Stomach (tissue), 9 donors: Measurements from ENCODE around the gene TSEN54. TPM values are rescaled to one million over a fixed set of nuclear protein-coding genes. Genes with fewer than 3 reads are reported as not detected.
A peak's percentile ranks its signal among the peaks of the same experiment; 100 is the strongest.

Source experiments
- DNase-seq, 2 donors: peaks; one replicate each; pipeline versions ENCODE4 v3.0.0 to v3.0.0-alpha.2; 2013 to 2019
- H3K27ac ChIP-seq, 5 donors: fragments of 200-600 bp in 4 of 5; sonication (generic) in 4 of 5; one replicate each; pipeline ENCODE4 v1.5.1; 2013 to 2019; ENCODE audit warnings: mild to moderate bottlenecking in 1 of 5, moderate library complexity in 1 of 5
- H3K27me3 ChIP-seq, 3 donors: fragments of 200-600 bp; sonication (generic); one replicate each; pipeline ENCODE4 v1.5.1; 2017 to 2019; ENCODE audit warnings: mixed run types in 1 of 3
- H3K36me3 ChIP-seq, 4 donors: fragments of 200-600 bp; sonication (generic); 1 replicate in 3 of 4; 2 replicates in 1 of 4; pipeline ENCODE4 v1.5.1; 2016 to 2019
- H3K4me1 ChIP-seq, 4 donors: fragments of 200-600 bp; sonication (generic); one replicate each; pipeline ENCODE4 v1.5.1; 2016 to 2019
- H3K4me3 ChIP-seq, 4 donors: fragments of 200-600 bp; sonication (generic) in 3 of 4; one replicate each; pipeline ENCODE4 v1.5.1; 2016 to 2019; ENCODE audit warnings: mild to moderate bottlenecking in 1 of 4
- H3K9me3 ChIP-seq, 4 donors: fragments of 200-600 bp; sonication (generic); one replicate each; pipeline ENCODE4 v1.5.1; 2016 to 2019
- CTCF ChIP-seq, 7 experiments: fragments of 450-650 bp in 4 of 7; fragments of 200-600 bp in 3 of 7; sonication (generic) in 3 of 7; IDR thresholded peaks; one replicate each; pipeline ENCODE4 v1.5.1; 2016 to 2019; ENCODE audit warnings: antibody characterized with exemption in 7 of 7, control low read depth in 2 of 7, mild to moderate bottlenecking in 1 of 7
- EP300 ChIP-seq: sonication (generic); formaldehyde crosslinking; IDR thresholded peaks from one replicate; pipeline ENCODE4 v1.6.1; 2017; ENCODE audit warnings: antibody characterized with exemption
- POLR2A ChIP-seq, 4 donors: fragments of 450-650 bp; IDR thresholded peaks; one replicate each; pipeline ENCODE4 v1.6.1; 2016; ENCODE audit warnings: antibody characterized with exemption in 4 of 4, control low read depth in 2 of 4, mild to moderate bottlenecking in 1 of 4, moderate library complexity in 1 of 4
- POLR2AphosphoS5 ChIP-seq, 3 donors: sonication (generic); formaldehyde crosslinking; IDR thresholded peaks; one replicate each; pipeline ENCODE4 v1.6.1; 2016; ENCODE audit warnings: antibody characterized with exemption in 3 of 3
- WGBS, 5 donors: extraction: QIAGEN DNeasy Blood & Tissue Kit in 3 of 5; methylation state at CpG; one replicate each; pipeline versions ENCODE4 v1.1.5 to v1.1.7; 2013 to 2018; 5-methylcytosine and 5-hydroxymethylcytosine counted together
- intact Hi-C: fragments of 100-400 bp; cut with DNase I; formaldehyde crosslinking; loops from one replicate; pipeline ENCODE4 v1.15.1; 2023; ENCODE audit warnings: low total_unique reads
- polyA plus RNA-seq, 3 donors: library from polyadenylated mRNA; stranded (reverse); fragments of 200-250 nt; gene quantifications; one replicate each; pipeline ENCODE4 v1.2.3, GENCODE V29; 2013
- total RNA-seq, 5 donors: library from RNA; depleted of rRNA; stranded (reverse); fragments of >200 nt; gene quantifications; one replicate each; pipeline versions ENCODE4 v1.1.0 to v1.2.3, GENCODE V29; 2014 to 2016
- donor health status: healthy with polysubstance abuse.
- donor health status: Bipolar disorder and iron deficiency.
- donor health status: healthy.

The TSEN54 gene
- total and polyA plus RNA-seq, 8 donors: 13.2 to 219 (median 42.1) TPM

DNA sequence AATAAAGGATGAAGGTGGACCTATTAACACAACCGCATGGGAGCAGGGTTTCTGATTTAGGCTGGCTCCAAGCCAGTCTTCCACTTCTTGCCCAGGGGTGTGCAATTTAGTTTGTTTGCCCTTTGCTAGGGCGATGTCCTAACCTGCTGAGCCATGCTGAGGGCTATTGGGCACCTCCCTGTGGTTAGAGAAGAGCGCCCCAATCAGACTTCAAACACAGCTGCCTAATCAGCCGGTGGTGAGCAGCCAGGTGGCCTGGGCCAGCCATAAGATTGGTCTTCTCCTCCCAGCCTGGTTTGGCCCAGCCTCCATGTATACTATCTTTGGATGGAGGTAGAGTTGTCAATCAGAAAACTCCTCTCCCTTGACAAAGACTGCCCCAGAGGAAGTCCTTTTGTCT is 44.2 kb upstream of the TSEN54 start:
- Histone ChIP-seq H3K27ac (no peak overlapping the region), H3K27me3 (no peaks in the 10 kb centered on the region), H3K4me1 (peaks cover 18 to 40% (median 26%) of the 10 kb centered on the region in 4 donors), H3K4me3 (no peak overlapping the region), H3K36me3 (peaks cover 10 to 44% (median 37%) of the 10 kb centered on the region in 4 donors), H3K9me3 (no peaks in the 10 kb centered on the region)
- no peak for TF ChIP-seq POLR2AphosphoS5 (IDR thresholded peaks at IDR 0.05)
- no peak for TF ChIP-seq EP300
- TF ChIP-seq POLR2A (IDR thresholded peaks at IDR 0.05): no peak
- TF ChIP-seq CTCF (IDR thresholded peaks at IDR 0.05): no peak
- 34 to 74% (median 47%) methylated on average over 4 of the region's 4 CpGs for WGBS, 5 donors
- DNase-seq: peak in 1 of 2 donors; percentile 18
- intact Hi-C loops: no loop called here

- DNase-seq: peak in 1 of 2 donors; percentile 7
- Histone ChIP-seq H3K4me3 (no peak overlapping the region), H3K4me1 (peaks cover 18 to 42% (median 28%) of the 10 kb centered on the region in 4 donors), H3K27me3 (no peaks in the 10 kb centered on the region), H3K27ac (no peak overlapping the region), H3K9me3 (no peaks in the 10 kb centered on the region), H3K36me3 (peaks cover 10 to 44% (median 37%) of the 10 kb centered on the region in 4 donors)
- 83 to 100% (median 94%) methylated on average over 1 to 2 of the region's 2 CpGs for WGBS, 5 donors
- intact Hi-C loops: no loop called here
- TF ChIP-seq POLR2AphosphoS5 (IDR thresholded peaks at IDR 0.05): no peak
- TF ChIP-seq CTCF (IDR thresholded peaks at IDR 0.05): no peak
- no peak for TF ChIP-seq POLR2A (IDR thresholded peaks at IDR 0.05)
- no peak for TF ChIP-seq EP300
These were observed 43.1 kb upstream of the TSEN54 start for GRCh38 chr17:75473246-75473645.

GRCh38 chr17:75474736-75475135 is 41.6 kb upstream of the TSEN54 start:
- Histone ChIP-seq H3K36me3 (peaks cover 10 to 44% (median 37%) of the 10 kb centered on the region in 4 donors), H3K4me3 (no peak overlapping the region), H3K4me1 (peaks cover 15 to 33% (median 23%) of the 10 kb centered on the region in 4 donors), H3K27me3 (no peaks in the 10 kb centered on the region), H3K9me3 (no peaks in the 10 kb centered on the region), H3K27ac (peak overlapping the region in 4 of 5 donors; percentile 47 to 68 (median 61))
- intact Hi-C loops: no loop called here
- TF ChIP-seq POLR2A (IDR thresholded peaks at IDR 0.05) (no peak), EP300 (no peak), CTCF (IDR thresholded peaks at IDR 0.05) (no peak), POLR2AphosphoS5 (IDR thresholded peaks at IDR 0.05) (no peak)
- 88 to 94% (median 91%) methylated on average over 5 to 6 of the region's 6 CpGs for WGBS, 5 donors
- no peak for DNase-seq

- peak overlapping the region in 4 of 5 donors; percentile 47 to 68 (median 61) for H3K27ac ChIP-seq
- no peaks in the 10 kb centered on the region for H3K9me3 ChIP-seq
- H3K36me3 ChIP-seq: peaks cover 10 to 44% (median 40%) of the 10 kb centered on the region in 4 donors
- H3K4me3 ChIP-seq: no peak overlapping the region
- DNase-seq: peak in 1 of 2 donors; percentile 34
- WGBS, 5 donors: 69 to 83% (median 79%) methylated on average over 9 to 13 of the region's 13 CpGs
- peaks cover 15 to 33% (median 23%) of the 10 kb centered on the region in 4 donors for H3K4me1 ChIP-seq
- H3K27me3 ChIP-seq: no peaks in the 10 kb centered on the region
- intact Hi-C loops: no loop called here
- TF ChIP-seq EP300: no peak
- no peak for TF ChIP-seq POLR2A (IDR thresholded peaks at IDR 0.05)
- no peak for TF ChIP-seq POLR2AphosphoS5 (IDR thresholded peaks at IDR 0.05)
- no peak for TF ChIP-seq CTCF (IDR thresholded peaks at IDR 0.05)
These were observed 41.0 kb upstream of the TSEN54 start for GRCh38 chr17:75475144-75475835.
